Measurements from ENCODE around the gene DNAH9.

The DNAH9 gene

GRCh38 chr17:11996722-11997146 is 398.5 kb downstream of the DNAH9 start:
- peak; percentile 32 for DNase-seq

GRCh38 chr17:11997147-11997971 is 399.1 kb downstream of the DNAH9 start, which contains the start of gene ZNF18:
Gene ZNF18, minus strand, starts transcription at chr17:11997475. Its CDS starts 4,646 bp downstream, at chr17:11992829.
- DNase-seq: peak; percentile 77

- no peak for DNase-seq
Measured at GRCh38 chr17:11997972-11998233, 399.6 kb downstream of the DNAH9 start.

- DNase-seq: no peak
Measured at GRCh38 chr17:11999696-12000095, 401.4 kb downstream of the DNAH9 start.

GRCh38 chr17:12007466-12007865 is 409.2 kb downstream of the DNAH9 start:
- no peak for DNase-seq
